Sigmoid colon (tissue), 4 donors: ENCODE measurements around the gene SLAMF7.

Source experiments
- EP300 ChIP-seq, 4 donors: sonication (generic); formaldehyde crosslinking; IDR thresholded peaks; one replicate each; pipeline ENCODE4 v1.6.1; 2017; ENCODE audit warnings: antibody characterized with exemption in 4 of 4
- POLR2A ChIP-seq, 2 donors: fragments of 450-650 bp; IDR thresholded peaks; one replicate each; pipeline ENCODE4 v1.6.1; 2016; ENCODE audit warnings: antibody characterized with exemption in 2 of 2, mild to moderate bottlenecking in 2 of 2, moderate library complexity in 2 of 2
- POLR2AphosphoS5 ChIP-seq, 4 donors: sonication (generic); formaldehyde crosslinking; IDR thresholded peaks; one replicate each; pipeline ENCODE4 v1.6.1; 2017; ENCODE audit warnings: antibody characterized with exemption in 4 of 4
- TF ChIP-seq, protein P1 (sequence below), 4 experiments: fragments of 450-650 bp in 3 of 4; fragments of 200-600 bp in 1 of 4; IDR thresholded peaks; one replicate each; pipeline ENCODE4 v1.5.1; 2016 to 2019; ENCODE audit warnings: antibody characterized with exemption in 4 of 4, mild to moderate bottlenecking in 3 of 4, moderate library complexity in 2 of 4

DNA sequence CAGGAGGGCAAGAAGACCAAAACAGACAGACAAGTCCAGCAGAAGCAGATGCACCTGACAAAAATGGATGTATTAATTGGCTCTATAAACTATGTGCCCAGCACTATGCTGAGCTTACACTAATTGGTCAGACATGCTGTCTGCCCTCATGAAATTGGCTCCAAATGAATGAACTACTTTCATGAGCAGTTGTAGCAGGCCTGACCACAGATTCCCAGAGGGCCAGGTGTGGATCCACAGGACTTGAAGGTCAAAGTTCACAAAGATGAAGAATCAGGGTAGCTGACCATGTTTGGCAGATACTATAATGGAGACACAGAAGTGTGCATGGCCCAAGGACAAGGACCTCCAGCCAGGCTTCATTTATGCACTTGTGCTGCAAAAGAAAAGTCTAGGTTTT lies 14.5 kb downstream of the SLAMF7 start:
- TF ChIP-seq, protein P1, sequence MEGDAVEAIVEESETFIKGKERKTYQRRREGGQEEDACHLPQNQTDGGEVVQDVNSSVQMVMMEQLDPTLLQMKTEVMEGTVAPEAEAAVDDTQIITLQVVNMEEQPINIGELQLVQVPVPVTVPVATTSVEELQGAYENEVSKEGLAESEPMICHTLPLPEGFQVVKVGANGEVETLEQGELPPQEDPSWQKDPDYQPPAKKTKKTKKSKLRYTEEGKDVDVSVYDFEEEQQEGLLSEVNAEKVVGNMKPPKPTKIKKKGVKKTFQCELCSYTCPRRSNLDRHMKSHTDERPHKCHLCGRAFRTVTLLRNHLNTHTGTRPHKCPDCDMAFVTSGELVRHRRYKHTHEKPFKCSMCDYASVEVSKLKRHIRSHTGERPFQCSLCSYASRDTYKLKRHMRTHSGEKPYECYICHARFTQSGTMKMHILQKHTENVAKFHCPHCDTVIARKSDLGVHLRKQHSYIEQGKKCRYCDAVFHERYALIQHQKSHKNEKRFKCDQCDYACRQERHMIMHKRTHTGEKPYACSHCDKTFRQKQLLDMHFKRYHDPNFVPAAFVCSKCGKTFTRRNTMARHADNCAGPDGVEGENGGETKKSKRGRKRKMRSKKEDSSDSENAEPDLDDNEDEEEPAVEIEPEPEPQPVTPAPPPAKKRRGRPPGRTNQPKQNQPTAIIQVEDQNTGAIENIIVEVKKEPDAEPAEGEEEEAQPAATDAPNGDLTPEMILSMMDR (IDR thresholded peaks at IDR 0.05): no peak
- no peak for TF ChIP-seq EP300 (IDR thresholded peaks at IDR 0.05)
- no peak for TF ChIP-seq POLR2AphosphoS5 (IDR thresholded peaks at IDR 0.05)
- no peak for TF ChIP-seq POLR2A (IDR thresholded peaks at IDR 0.05)
